ENCODE measurements around the gene MFN2. TPM values are rescaled to one million over a fixed set of nuclear protein-coding genes. Genes with fewer than 3 reads are reported as not detected.
A peak's percentile ranks its signal among the peaks of the same experiment; 100 is the strongest.
"Not testable (repeated sequence)": the region's sequence is repeated elsewhere in the genome, so short reads cannot be mapped to it uniquely, and the experiment has no call there.

Gene MFN2
- total RNA-seq, 1 donor from 2014 or later, result 648 TPM

- no peak for ATAC-seq (ENCODE audit: poor library complexity)
- intact Hi-C loops (cut with DNase I), result no loop called here
- peak; percentile 15 for DNase-seq
These were observed 31.8 kb downstream of the MFN2 start for GRCh38 chr1:12011998-12012397.

- DNase-seq (peak; percentile 11), ATAC-seq (ENCODE audit: poor library complexity) (no peak)
- intact Hi-C loops (cut with DNase I), result no loop called here
These were observed 32.5 kb downstream of the MFN2 start for GRCh38 chr1:12012560-12013316.

- peak; percentile 7 for ATAC-seq (ENCODE audit: poor library complexity)
- DNase-seq, result peak; percentile 27
- intact Hi-C loops (cut with DNase I), result no loop called here
These were observed 34.1 kb downstream of the MFN2 start for GRCh38 chr1:12014141-12014991.

GRCh38 chr1:12015001-12015491, 34.8 kb downstream of the MFN2 start:
- DNase-seq (peak; percentile 5), ATAC-seq (ENCODE audit: poor library complexity) (no peak)
- intact Hi-C loops (cut with DNase I), result no loop called here

GRCh38 chr1:12015499-12015898, 35.3 kb downstream of the MFN2 start:
- intact Hi-C loops (cut with DNase I), result no loop called here
- DNase-seq (no peak), ATAC-seq (ENCODE audit: poor library complexity) (no peak)

- peak; percentile 1 for DNase-seq
- intact Hi-C loops (cut with DNase I), result no loop called here
- no peak for ATAC-seq (ENCODE audit: poor library complexity)
These were observed 35.9 kb downstream of the MFN2 start for GRCh38 chr1:12016182-12016581.

- DNase-seq, result peak; percentile 35
- peak; percentile 2 for ATAC-seq (ENCODE audit: poor library complexity)
- intact Hi-C loops (cut with DNase I), result no loop called here
These were observed 39.7 kb downstream of the MFN2 start for GRCh38 chr1:12019858-12020509.

GRCh38 chr1:12021616-12022015, 41.4 kb downstream of the MFN2 start:
- intact Hi-C loops (cut with DNase I), result no loop called here
- DNase-seq, result peak; percentile 34
- no peak for ATAC-seq (ENCODE audit: poor library complexity)

GRCh38 chr1:12022036-12022435, 41.8 kb downstream of the MFN2 start:
- peak; percentile 34 for DNase-seq
- ATAC-seq (ENCODE audit: poor library complexity), result no peak
- intact Hi-C loops (cut with DNase I), result no loop called here

GRCh38 chr1:12026586-12026985, 46.3 kb downstream of the MFN2 start:
- DNase-seq (peak; percentile 29), ATAC-seq (ENCODE audit: poor library complexity) (no peak)
- intact Hi-C loops (cut with DNase I), result no loop called here

- no peak for ATAC-seq (ENCODE audit: poor library complexity)
- no peak for DNase-seq
- intact Hi-C loops (cut with DNase I), result no loop called here
These were observed 48.0 kb downstream of the MFN2 start for GRCh38 chr1:12028248-12028647.

- ATAC-seq (ENCODE audit: poor library complexity) (no peak), DNase-seq (no peak)
- intact Hi-C loops (cut with DNase I), result no loop called here
These were observed 48.8 kb downstream of the MFN2 start for GRCh38 chr1:12028957-12029511.

GRCh38 chr1:12029720-12030339, 49.6 kb downstream of the MFN2 start:
- ATAC-seq (ENCODE audit: poor library complexity) (no peak), DNase-seq (no peak)
- intact Hi-C loops (cut with DNase I), result no loop called here

GRCh38 chr1:12031039-12031980, 51.1 kb downstream of the MFN2 start:
- peak; percentile 78 for ATAC-seq (ENCODE audit: poor library complexity)
- peak; percentile 54 for DNase-seq
- intact Hi-C loops (cut with DNase I), result no loop called here

- ATAC-seq (ENCODE audit: poor library complexity) (no peak), DNase-seq (no peak)
- intact Hi-C loops (cut with DNase I), result no loop called here
These were observed 51.9 kb downstream of the MFN2 start for GRCh38 chr1:12032161-12032621.

GRCh38 chr1:12033441-12033840, 53.2 kb downstream of the MFN2 start:
- ATAC-seq (ENCODE audit: poor library complexity); DNase-seq; intact Hi-C loops (cut with DNase I): not testable (repeated sequence)

GRCh38 chr1:12034381-12034801, 54.1 kb downstream of the MFN2 start:
- no peak for ATAC-seq (ENCODE audit: poor library complexity)
- DNase-seq, result peak; percentile 60
- intact Hi-C loops (cut with DNase I), result no loop called here
